Stimulated activated CD4-positive, alpha-beta T cell treated with anti-CD3 and anti-CD28 coated beads, TNF-alpha, amount 100 ng/mL, for 48 hours (primary cell): ENCODE data around the gene RHOBTB3.
"Not testable (repeated sequence)": the region's sequence is repeated elsewhere in the genome, so short reads cannot be mapped to it uniquely, and the experiment has no call there.

Source experiments
- DNase-seq, 3 donors: peaks; one replicate each; pipeline ENCODE4 v3.0.0-alpha.2; 2020; ENCODE audit warnings: low read depth in 3 of 3

Gene RHOBTB3

GRCh38 chr5:95713246-95713645 is 17.9 kb upstream of the RHOBTB3 start:
- not testable (repeated sequence) for DNase-seq

- no peak for DNase-seq
Observed at GRCh38 chr5:95713960-95714710, 17.0 kb upstream of the RHOBTB3 start.

GRCh38 chr5:95715799-95716461 is 15.2 kb upstream of the RHOBTB3 start:
- DNase-seq = no peak

GRCh38 chr5:95717439-95717838 is 13.7 kb upstream of the RHOBTB3 start:
- no peak for DNase-seq

- no peak for DNase-seq
Observed at GRCh38 chr5:95718203-95718602, 12.9 kb upstream of the RHOBTB3 start.

GRCh38 chr5:95718738-95719137 is 12.4 kb upstream of the RHOBTB3 start:
- no peak for DNase-seq

- no peak for DNase-seq
Observed at GRCh38 chr5:95720094-95720786, 10.9 kb upstream of the RHOBTB3 start.

GRCh38 chr5:95721582-95722295 is 9.4 kb upstream of the RHOBTB3 start:
- DNase-seq = no peak

GRCh38 chr5:95723632-95724369 is 7.3 kb upstream of the RHOBTB3 start:
- DNase-seq = no peak

- no peak for DNase-seq
Observed at GRCh38 chr5:95725071-95725820, 5.9 kb upstream of the RHOBTB3 start.

- no peak for DNase-seq
Observed at GRCh38 chr5:95725937-95726810, 5.0 kb upstream of the RHOBTB3 start.

GRCh38 chr5:95726811-95727763 is 4.0 kb upstream of the RHOBTB3 start:
- no peak for DNase-seq

GRCh38 chr5:95727764-95728191 is 3.4 kb upstream of the RHOBTB3 start:
- no peak for DNase-seq

GRCh38 chr5:95728494-95729114 is 2.5 kb upstream of the RHOBTB3 start:
- no peak for DNase-seq

GRCh38 chr5:95729115-95730010 is 1.8 kb upstream of the RHOBTB3 start:
- DNase-seq = no peak

GRCh38 chr5:95730011-95730700 is 980 bp upstream of the RHOBTB3 start:
- no peak for DNase-seq
